Mesothelial cell of epicardium (in vitro differentiated cells): ENCODE results near the gene GGT6. TPM values are rescaled to one million over a fixed set of nuclear protein-coding genes. Genes with fewer than 3 reads are reported as not detected.

ENCODE experiments used
- DNase-seq, 2 experiments: peaks; one replicate each; pipeline ENCODE4 v3.0.0; 2021; ENCODE audit warnings: low spot score in 2 of 2; ENCODE audit not compliant: unreplicated experiment in 2 of 2
- H3K27ac Mint-ChIP-seq: 2 replicates; pipeline ENCODE4 v1.8.0; 2021; ENCODE audit warnings: mixed read lengths
- H3K27me3 Mint-ChIP-seq: 2 replicates; pipeline ENCODE4 v1.8.0; 2021; ENCODE audit warnings: low read depth, mixed read lengths
- H3K36me3 Mint-ChIP-seq: 2 replicates; pipeline ENCODE4 v1.8.0; 2021; ENCODE audit warnings: mixed read lengths
- H3K4me1 Mint-ChIP-seq: 2 replicates; pipeline ENCODE4 v1.8.0; 2021; ENCODE audit warnings: mixed read lengths
- H3K4me3 Mint-ChIP-seq: 2 replicates; pipeline ENCODE4 v1.8.0; 2021; ENCODE audit warnings: mild to moderate bottlenecking, moderate library complexity, mixed read lengths
- H3K9me3 Mint-ChIP-seq: 2 replicates; pipeline ENCODE4 v1.8.0; 2021; ENCODE audit warnings: mixed read lengths
- total RNA-seq: library from RNA; stranded (reverse); gene quantifications from 3 replicates; pipeline ENCODE4 v1.2.1, GENCODE V29; 2021
- TF ChIP-seq, protein P1 (sequence below): fragments of 200-600 bp; sonication (generic); IDR thresholded peaks from one replicate; pipeline ENCODE4 v1.5.0; 2021; ENCODE audit warnings: antibody characterized with exemption; ENCODE audit not compliant: unreplicated experiment

GGT6 gene
- total RNA-seq, 1 donor from 2014 or later = 0.27 TPM

GRCh38 chr17:4536742-4537411 is 23.5 kb downstream of the GGT6 start:
- Mint-ChIP-seq H3K27me3 (no peaks in the 10 kb centered on the region), H3K4me1 (peaks cover 6% of the 10 kb centered on the region), H3K4me3 (no peak overlapping the region), H3K36me3 (peaks cover 4% of the 10 kb centered on the region), H3K9me3 (no peaks in the 10 kb centered on the region), H3K27ac (no peak overlapping the region)
- TF ChIP-seq, protein P1, sequence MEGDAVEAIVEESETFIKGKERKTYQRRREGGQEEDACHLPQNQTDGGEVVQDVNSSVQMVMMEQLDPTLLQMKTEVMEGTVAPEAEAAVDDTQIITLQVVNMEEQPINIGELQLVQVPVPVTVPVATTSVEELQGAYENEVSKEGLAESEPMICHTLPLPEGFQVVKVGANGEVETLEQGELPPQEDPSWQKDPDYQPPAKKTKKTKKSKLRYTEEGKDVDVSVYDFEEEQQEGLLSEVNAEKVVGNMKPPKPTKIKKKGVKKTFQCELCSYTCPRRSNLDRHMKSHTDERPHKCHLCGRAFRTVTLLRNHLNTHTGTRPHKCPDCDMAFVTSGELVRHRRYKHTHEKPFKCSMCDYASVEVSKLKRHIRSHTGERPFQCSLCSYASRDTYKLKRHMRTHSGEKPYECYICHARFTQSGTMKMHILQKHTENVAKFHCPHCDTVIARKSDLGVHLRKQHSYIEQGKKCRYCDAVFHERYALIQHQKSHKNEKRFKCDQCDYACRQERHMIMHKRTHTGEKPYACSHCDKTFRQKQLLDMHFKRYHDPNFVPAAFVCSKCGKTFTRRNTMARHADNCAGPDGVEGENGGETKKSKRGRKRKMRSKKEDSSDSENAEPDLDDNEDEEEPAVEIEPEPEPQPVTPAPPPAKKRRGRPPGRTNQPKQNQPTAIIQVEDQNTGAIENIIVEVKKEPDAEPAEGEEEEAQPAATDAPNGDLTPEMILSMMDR = no peak
- DNase-seq = no peak

DNA sequence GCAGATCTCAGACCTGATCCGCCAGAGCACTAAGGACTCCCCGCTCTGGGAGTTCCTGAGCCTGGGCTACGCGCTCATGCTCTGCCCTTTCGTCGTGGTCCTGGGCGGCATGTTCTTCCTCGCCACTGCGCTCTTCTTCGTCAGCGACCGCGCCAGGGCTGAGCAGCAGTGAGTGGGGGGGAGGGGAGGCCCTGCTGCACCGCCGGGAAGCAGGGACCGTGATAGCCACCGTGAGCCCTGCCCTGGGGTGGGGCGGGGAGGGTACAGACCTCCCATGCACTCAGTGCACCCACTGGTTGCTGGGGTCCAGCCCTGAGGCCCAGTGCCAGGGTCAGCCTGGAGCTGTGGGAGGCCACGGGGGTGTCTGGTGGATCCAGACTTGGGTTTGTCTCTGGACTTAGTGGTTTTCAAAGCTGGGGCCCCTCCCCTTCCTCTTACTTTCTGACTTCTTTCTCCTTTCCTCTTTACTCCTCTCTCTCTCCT is 24.1 kb downstream of the GGT6 start:
- peaks cover 4% of the 10 kb centered on the region for H3K36me3 Mint-ChIP-seq
- H3K4me3 Mint-ChIP-seq = peak overlapping the region; percentile 44
- H3K9me3 Mint-ChIP-seq = no peaks in the 10 kb centered on the region
- no peak overlapping the region for H3K27ac Mint-ChIP-seq
- H3K27me3 Mint-ChIP-seq = no peaks in the 10 kb centered on the region
- no peak for DNase-seq
- TF ChIP-seq, protein P1 = no peak
- H3K4me1 Mint-ChIP-seq = peaks cover 6% of the 10 kb centered on the region

DNA sequence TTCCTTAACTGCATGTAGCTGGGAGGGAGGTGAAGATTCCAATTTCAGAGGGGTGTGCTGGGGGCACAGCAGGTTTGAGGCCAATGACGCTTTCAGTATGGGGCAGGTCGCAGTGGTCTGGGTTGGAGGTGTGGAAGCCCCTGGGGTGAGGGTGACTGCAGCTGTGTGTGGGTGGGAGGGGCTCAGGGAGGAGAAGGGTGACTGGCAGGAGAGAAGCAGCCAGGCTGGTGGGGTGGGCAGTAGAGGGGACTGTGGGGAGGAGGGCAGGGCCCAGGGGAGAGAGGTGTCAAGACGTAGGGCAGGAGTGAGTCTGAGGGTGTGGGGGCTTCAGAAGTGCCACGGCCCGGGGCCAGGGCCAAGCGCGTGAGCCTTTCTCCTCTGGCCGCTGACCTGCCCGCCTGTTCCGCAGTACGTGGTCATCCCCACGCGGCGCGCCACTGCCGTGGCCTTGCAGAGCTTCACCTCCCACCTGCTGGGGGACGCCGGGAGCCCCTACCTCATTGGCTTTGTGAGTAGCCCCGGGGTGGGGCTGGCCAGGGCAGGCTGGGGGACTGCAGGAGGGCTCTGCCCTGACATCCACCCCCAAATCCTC is 24.6 kb downstream of the GGT6 start:
- H3K4me3 Mint-ChIP-seq = peak overlapping the region; percentile 44
- no peaks in the 10 kb centered on the region for H3K9me3 Mint-ChIP-seq
- no peaks in the 10 kb centered on the region for H3K27me3 Mint-ChIP-seq
- H3K36me3 Mint-ChIP-seq = peaks cover 4% of the 10 kb centered on the region
- peaks cover 10% of the 10 kb centered on the region for H3K4me1 Mint-ChIP-seq
- TF ChIP-seq, protein P1 = no peak
- DNase-seq = no peak
- H3K27ac Mint-ChIP-seq = peak overlapping the region; percentile 34

DNA sequence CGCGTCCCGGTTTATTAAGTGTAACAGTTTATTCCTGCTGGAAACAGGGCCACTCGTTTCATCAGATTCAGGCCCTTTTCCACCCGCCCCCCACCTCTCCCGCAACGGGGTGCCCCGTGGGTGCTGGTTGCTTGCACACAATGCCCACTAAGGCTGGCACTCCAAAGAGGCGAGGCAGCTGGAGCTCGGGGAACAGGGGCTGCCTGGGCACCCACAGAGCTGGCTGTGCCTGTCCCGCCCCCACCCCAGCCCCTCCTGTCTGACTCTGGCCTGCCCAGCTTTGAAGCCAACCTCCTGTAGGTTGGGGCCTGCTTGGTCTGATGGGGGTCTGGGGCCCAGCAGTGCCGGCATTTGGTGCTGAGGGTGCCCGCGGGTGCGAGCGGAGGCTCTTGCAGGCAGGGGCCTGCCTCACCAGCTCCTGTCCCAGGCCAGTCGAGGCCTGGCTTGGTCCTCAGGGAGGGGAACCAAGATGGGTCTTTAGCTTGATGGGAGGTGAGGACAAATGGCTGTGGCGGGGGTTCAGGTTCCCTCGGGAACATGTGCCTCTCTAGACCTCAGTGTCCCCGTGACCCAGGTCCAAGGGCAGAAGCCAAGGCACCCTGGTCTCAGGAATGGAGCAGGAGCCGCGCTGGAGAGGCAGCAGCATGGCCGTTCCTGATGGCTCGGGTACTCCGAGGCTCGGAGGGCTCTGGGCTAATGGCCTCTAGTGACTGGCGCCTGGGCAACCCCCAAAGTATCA is 25.3 kb downstream of the GGT6 start:
- no peak for DNase-seq
- Mint-ChIP-seq H3K27ac (peak overlapping the region; percentile 34), H3K4me3 (no peak overlapping the region), H3K27me3 (no peaks in the 10 kb centered on the region), H3K36me3 (peaks cover 4% of the 10 kb centered on the region), H3K9me3 (no peaks in the 10 kb centered on the region), H3K4me1 (peaks cover 10% of the 10 kb centered on the region)
- TF ChIP-seq, protein P1 = no peak

- no peak overlapping the region for H3K27ac Mint-ChIP-seq
Observed at GRCh38 chr17:4534515-4534914, 25.9 kb downstream of the GGT6 start.

More at GRCh38 chr17:4534515-4534914, 25.9 kb downstream of the GGT6 start:
- Mint-ChIP-seq H3K36me3 (peaks cover 4% of the 10 kb centered on the region), H3K4me1 (peaks cover 10% of the 10 kb centered on the region), H3K9me3 (no peaks in the 10 kb centered on the region), H3K4me3 (no peak overlapping the region), H3K27me3 (no peaks in the 10 kb centered on the region)
- no peak for DNase-seq
- TF ChIP-seq, protein P1 = no peak
